CD4-positive, CD25-positive, alpha-beta regulatory T cell (primary cell): ENCODE measurements around the gene IKZF3. TPM values are rescaled to one million over a fixed set of nuclear protein-coding genes. Genes with fewer than 3 reads are reported as not detected.
A peak's percentile ranks its signal among the peaks of the same experiment; 100 is the strongest.
"Not testable (repeated sequence)": the region's sequence is repeated elsewhere in the genome, so short reads cannot be mapped to it uniquely, and the experiment has no call there.

Source experiments
- ATAC-seq, 2 donors: fragments of 150-1000 bp; cut with Tn5 transposase; one replicate each; pipeline ENCODE4 v1.10.0; 2021; ENCODE audit warnings: low read depth in 2 of 2, moderate number of reproducible peaks in 2 of 2, moderate library complexity in 1 of 2
- DNase-seq, 3 donors: peaks; one replicate each; pipeline versions ENCODE4 v3.0.0 to v3.0.0-alpha.2; 2012 to 2022; ENCODE audit warnings: mixed read lengths in 1 of 3
- H3K27ac ChIP-seq: one replicate; pipeline ENCODE4 v1.7.0; 2013; ENCODE audit warnings: mild to moderate bottlenecking, low read length; ENCODE audit not compliant: insufficient read depth, poor library complexity, severe bottlenecking
- H3K27me3 ChIP-seq: one replicate; pipeline ENCODE4 v1.7.0; 2013; ENCODE audit warnings: low read length; ENCODE audit not compliant: control insufficient read depth, insufficient read depth
- H3K36me3 ChIP-seq: one replicate; pipeline ENCODE4 v1.7.0; 2013; ENCODE audit warnings: mild to moderate bottlenecking, low read length, moderate library complexity; ENCODE audit not compliant: control insufficient read depth, insufficient read depth
- H3K4me1 ChIP-seq: 2 replicates; pipeline ENCODE4 v1.7.0; 2013; ENCODE audit warnings: mild to moderate bottlenecking, low read length; ENCODE audit not compliant: insufficient read depth, control insufficient read depth, poor library complexity, severe bottlenecking
- H3K4me3 ChIP-seq: one replicate; pipeline ENCODE4 v1.7.0; 2013; ENCODE audit warnings: low read depth, mild to moderate bottlenecking, low read length, moderate library complexity
- H3K9me3 ChIP-seq, 2 experiments: 1 replicate in 1 of 2; 2 replicates in 1 of 2; pipeline ENCODE4 v1.7.0; 2013; ENCODE audit warnings: low read length in 2 of 2, mild to moderate bottlenecking in 1 of 2, moderate library complexity in 1 of 2; ENCODE audit not compliant: control insufficient read depth in 2 of 2
- H3K27ac Mint-ChIP-seq, 3 donors: one replicate each; pipeline ENCODE4 v1.8.0; 2020 to 2022; ENCODE audit warnings: mild to moderate bottlenecking in 3 of 3, mixed read lengths in 3 of 3, moderate library complexity in 2 of 3
- H3K27me3 Mint-ChIP-seq: one replicate; pipeline ENCODE4 v1.8.0; 2022; ENCODE audit warnings: mild to moderate bottlenecking, mixed read lengths
- H3K36me3 Mint-ChIP-seq: one replicate; pipeline ENCODE4 v1.8.0; 2020; ENCODE audit warnings: mixed read lengths
- H3K4me1 Mint-ChIP-seq, 4 donors: one replicate each; pipeline ENCODE4 v1.8.0; 2020 to 2022; ENCODE audit warnings: mixed read lengths in 4 of 4, mild to moderate bottlenecking in 1 of 4
- H3K4me3 Mint-ChIP-seq, 4 donors: one replicate each; pipeline ENCODE4 v1.8.0; 2020 to 2022; ENCODE audit warnings: mild to moderate bottlenecking in 4 of 4, mixed read lengths in 4 of 4, moderate library complexity in 3 of 4
- H3K9me3 Mint-ChIP-seq, 7 donors: one replicate each; pipeline ENCODE4 v1.8.0; 2020 to 2022; ENCODE audit warnings: mixed read lengths in 7 of 7, mild to moderate bottlenecking in 3 of 7, moderate library complexity in 2 of 7
- polyA plus RNA-seq, 4 donors: library from polyadenylated mRNA; unstranded; fragments of 300-500 nt; fragmentation: Illumina TruSeq; gene quantifications; one replicate each; pipeline ENCODE4 v1.2.3, GENCODE V29; 2021
- total RNA-seq: library from RNA; stranded (reverse); gene quantifications from one replicate; pipeline ENCODE4 v1.2.3, GENCODE V29; 2022

The IKZF3 gene
- total and polyA plus RNA-seq, 5 donors from 2014 or later, result 30.4 to 146 (median 36.4) TPM

GRCh38 chr17:39735882-39736281 is 128.2 kb downstream of the IKZF3 start:
- Histone ChIP-seq H3K4me1 (peaks cover 16% of the 10 kb centered on the region), H3K27me3 (no peaks in the 10 kb centered on the region), H3K36me3 (no peaks in the 10 kb centered on the region), H3K4me3 (no peak overlapping the region), H3K9me3 (no peaks in the 10 kb centered on the region), H3K27ac (no peak overlapping the region)
- H3K36me3 Mint-ChIP-seq, result no peaks in the 10 kb centered on the region
- ATAC-seq (no peak), DNase-seq (no peak)
- peaks cover 0 to 23% (median 4%) of the 10 kb centered on the region in 4 donors for H3K4me1 Mint-ChIP-seq
- no peak overlapping the region for H3K4me3 Mint-ChIP-seq
- H3K27me3 Mint-ChIP-seq, result peaks cover 30% of the 10 kb centered on the region
- H3K27ac Mint-ChIP-seq, result no peak overlapping the region
- H3K9me3 Mint-ChIP-seq, result peaks cover 0 to 1% (median 0%) of the 10 kb centered on the region in 7 donors

GRCh38 chr17:39732586-39732985 is 131.5 kb downstream of the IKZF3 start:
- Mint-ChIP-seq H3K4me1 (peaks cover 0 to 23% (median 11%) of the 10 kb centered on the region in 4 donors), H3K4me3 (peak overlapping the region; percentile 0 to 80 (median 46)), H3K27me3 (peaks cover 16% of the 10 kb centered on the region), H3K9me3 (peaks cover 0 to 2% (median 0%) of the 10 kb centered on the region in 7 donors), H3K36me3 (peaks cover 9% of the 10 kb centered on the region), H3K27ac (peak overlapping the region in 2 of 3 donors; percentile 22 to 44)
- DNase-seq (no peak), ATAC-seq (no peak)
- Histone ChIP-seq H3K27ac (no peak overlapping the region), H3K27me3 (no peaks in the 10 kb centered on the region), H3K36me3 (peaks cover 11% of the 10 kb centered on the region), H3K4me3 (no peak overlapping the region), H3K9me3 (no peaks in the 10 kb centered on the region), H3K4me1 (peaks cover 12% of the 10 kb centered on the region)

GRCh38 chr17:39730095-39730921 is 133.8 kb downstream of the IKZF3 start, which contains the start of gene MIEN1:
Gene MIEN1, minus strand, starts transcription at chr17:39730532. Its CDS starts 37 bp downstream, at chr17:39730495.
- peaks cover 12% of the 10 kb centered on the region for H3K4me1 ChIP-seq
- peak within 1 kb of the TSS; percentile 91 to 97 (median 92) for H3K4me3 Mint-ChIP-seq
- DNase-seq (peak; percentile 88 to 95 (median 88)), ATAC-seq (peak; percentile 93 to 96)
- H3K9me3 Mint-ChIP-seq, result peaks cover 0 to 2% (median 0%) of the 10 kb centered on the region in 7 donors
- H3K4me1 Mint-ChIP-seq, result peaks cover 0 to 19% (median 12%) of the 10 kb centered on the region in 4 donors
- H3K9me3 ChIP-seq, result no peaks in the 10 kb centered on the region
- peak within 1 kb of the TSS; percentile 93 for H3K27ac ChIP-seq
- peaks cover 4% of the 10 kb centered on the region for H3K27me3 Mint-ChIP-seq
- H3K36me3 Mint-ChIP-seq, result peaks cover 14% of the 10 kb centered on the region
- H3K4me3 ChIP-seq, result peak within 1 kb of the TSS; percentile 83
- H3K27ac Mint-ChIP-seq, result peak within 1 kb of the TSS; percentile 77 to 95 (median 94)
- H3K36me3 ChIP-seq, result peaks cover 13% of the 10 kb centered on the region
- no peaks in the 10 kb centered on the region for H3K27me3 ChIP-seq

- peaks cover 0 to 19% (median 12%) of the 10 kb centered on the region in 4 donors for H3K4me1 Mint-ChIP-seq
- Histone ChIP-seq H3K4me3 (peak overlapping the region; percentile 80), H3K27ac (no peak overlapping the region), H3K27me3 (no peaks in the 10 kb centered on the region), H3K36me3 (peaks cover 13% of the 10 kb centered on the region), H3K4me1 (peaks cover 12% of the 10 kb centered on the region), H3K9me3 (no peaks in the 10 kb centered on the region)
- H3K27me3 Mint-ChIP-seq, result no peaks in the 10 kb centered on the region
- peak overlapping the region; percentile 91 to 97 (median 92) for H3K4me3 Mint-ChIP-seq
- H3K9me3 Mint-ChIP-seq, result peaks cover 0 to 2% (median 0%) of the 10 kb centered on the region in 7 donors
- H3K27ac Mint-ChIP-seq, result peak overlapping the region; percentile 77 to 95 (median 94)
- DNase-seq (no peak), ATAC-seq (no peak)
- peaks cover 14% of the 10 kb centered on the region for H3K36me3 Mint-ChIP-seq
Observed at GRCh38 chr17:39729280-39729851, 134.7 kb downstream of the IKZF3 start.

- peaks cover 0 to 19% (median 14%) of the 10 kb centered on the region in 4 donors for H3K4me1 Mint-ChIP-seq
- no peaks in the 10 kb centered on the region for H3K9me3 ChIP-seq
- no peak overlapping the region for H3K27ac ChIP-seq
- no peaks in the 10 kb centered on the region for H3K27me3 Mint-ChIP-seq
- DNase-seq, result no peak
- H3K9me3 Mint-ChIP-seq, result peaks cover 0 to 2% (median 0%) of the 10 kb centered on the region in 7 donors
- peaks cover 12% of the 10 kb centered on the region for H3K4me1 ChIP-seq
- H3K36me3 ChIP-seq, result peaks cover 13% of the 10 kb centered on the region
- H3K36me3 Mint-ChIP-seq, result peaks cover 14% of the 10 kb centered on the region
- H3K4me3 Mint-ChIP-seq, result peak overlapping the region in 3 of 4 donors; percentile 27 to 91 (median 31)
- ATAC-seq, result no peak
- H3K27me3 ChIP-seq, result no peaks in the 10 kb centered on the region
- H3K4me3 ChIP-seq, result no peak overlapping the region
- no peak overlapping the region for H3K27ac Mint-ChIP-seq
Observed at GRCh38 chr17:39727556-39727955, 136.6 kb downstream of the IKZF3 start.

GRCh38 chr17:39726617-39727016 is 137.5 kb downstream of the IKZF3 start:
- Histone ChIP-seq H3K36me3 (peaks cover 13% of the 10 kb centered on the region), H3K4me3 (no peak overlapping the region), H3K27me3 (no peaks in the 10 kb centered on the region), H3K4me1 (peaks cover 12% of the 10 kb centered on the region), H3K9me3 (no peaks in the 10 kb centered on the region), H3K27ac (no peak overlapping the region)
- no peak for DNase-seq
- Mint-ChIP-seq H3K4me3 (peak overlapping the region in 1 of 4 donors; percentile 25), H3K27me3 (no peaks in the 10 kb centered on the region), H3K9me3 (peaks cover 0 to 2% (median 0%) of the 10 kb centered on the region in 7 donors), H3K36me3 (peaks cover 14% of the 10 kb centered on the region), H3K27ac (no peak overlapping the region), H3K4me1 (peaks cover 0 to 19% (median 14%) of the 10 kb centered on the region in 4 donors)
- ATAC-seq, result no peak

GRCh38 chr17:39725923-39726322 is 138.2 kb downstream of the IKZF3 start:
- H3K9me3 Mint-ChIP-seq, H3K4me3 ChIP-seq, H3K27ac Mint-ChIP-seq, DNase-seq, H3K27me3 Mint-ChIP-seq, ATAC-seq, H3K9me3 ChIP-seq, H3K27me3 ChIP-seq, H3K27ac ChIP-seq: not testable (repeated sequence)
- Mint-ChIP-seq H3K36me3 (peaks cover 14% of the 10 kb centered on the region), H3K4me3 (peak overlapping the region in 2 of 4 donors; percentile 7 to 56), H3K4me1 (peaks cover 0 to 19% (median 13%) of the 10 kb centered on the region in 4 donors)
- Histone ChIP-seq H3K36me3 (peaks cover 13% of the 10 kb centered on the region), H3K4me1 (peaks cover 12% of the 10 kb centered on the region)
